Liver (tissue), 9 donors: ENCODE results near the gene OR9A4. TPM values are rescaled to one million over a fixed set of nuclear protein-coding genes. Genes with fewer than 3 reads are reported as not detected.
"Not testable (repeated sequence)": the region's sequence is repeated elsewhere in the genome, so short reads cannot be mapped to it uniquely, and the experiment has no call there.

Experiments
- DNase-seq: peaks from one replicate; pipeline ENCODE4 v3.0.0-alpha.2; 2017; ENCODE audit warnings: low spot score
- H3K27ac ChIP-seq, 2 donors: one replicate each; pipeline ENCODE4 v1.7.0; 2013; ENCODE audit warnings: inconsistent platforms in 2 of 2, low read length in 2 of 2, control low read depth in 1 of 2, low read depth in 1 of 2, mild to moderate bottlenecking in 1 of 2
- H3K27me3 ChIP-seq, 4 donors: one replicate each; pipeline versions ENCODE4 v1.6.1 to v1.7.0; 2013; ENCODE audit warnings: low read length in 3 of 4, inconsistent platforms in 1 of 4, mild to moderate bottlenecking in 1 of 4, moderate library complexity in 1 of 4; ENCODE audit not compliant: control insufficient read depth in 4 of 4, insufficient read depth in 4 of 4
- H3K36me3 ChIP-seq, 4 donors: one replicate each; pipeline versions ENCODE4 v1.6.1 to v1.7.0; 2013; ENCODE audit warnings: low read length in 3 of 4, mild to moderate bottlenecking in 3 of 4, low read depth in 1 of 4, moderate library complexity in 1 of 4; ENCODE audit not compliant: control insufficient read depth in 4 of 4, insufficient read depth in 3 of 4
- H3K4me1 ChIP-seq, 4 donors: one replicate each; pipeline versions ENCODE4 v1.6.1 to v1.7.0; 2013; ENCODE audit warnings: low read length in 3 of 4, mild to moderate bottlenecking in 3 of 4, moderate library complexity in 1 of 4; ENCODE audit not compliant: control insufficient read depth in 4 of 4, insufficient read depth in 4 of 4
- H3K4me3 ChIP-seq, 3 donors: one replicate each; pipeline versions ENCODE4 v1.6.1 to v1.7.0; 2013; ENCODE audit warnings: low read length in 3 of 3, control low read depth in 1 of 3, low read depth in 1 of 3, mild to moderate bottlenecking in 1 of 3
- H3K9ac ChIP-seq, 2 donors: one replicate each; pipeline ENCODE4 v1.7.0; 2013; ENCODE audit warnings: low read length in 2 of 2, mild to moderate bottlenecking in 2 of 2, moderate library complexity in 2 of 2, control low read depth in 1 of 2, low read depth in 1 of 2
- H3K9me3 ChIP-seq, 4 donors: one replicate each; pipeline versions ENCODE4 v1.6.1 to v1.7.0; 2013; ENCODE audit warnings: low read length in 3 of 4; ENCODE audit not compliant: control insufficient read depth in 4 of 4
- ATF3 ChIP-seq: IDR thresholded peaks from 2 replicates; pipeline ENCODE4 v1.6.1; 2016; ENCODE audit warnings: antibody characterized with exemption
- CTCF ChIP-seq: fragments of 150-350 bp; IDR thresholded peaks from 2 replicates; pipeline ENCODE4 v1.5.1; 2017; ENCODE audit warnings: improper control_type of control experiment, low read depth, low read length; ENCODE audit not compliant: missing input control
- FOXA2 ChIP-seq: IDR thresholded peaks from 2 replicates; pipeline ENCODE4 v1.6.1; 2016; ENCODE audit warnings: antibody characterized with exemption
- GABPA ChIP-seq, 2 donors: IDR thresholded peaks in 1 of 2; conservative IDR thresholded peaks in 1 of 2; 2 replicates each; pipeline ENCODE4 v1.6.1; 2016; ENCODE audit warnings: antibody characterized with exemption in 2 of 2, mild to moderate bottlenecking in 1 of 2, moderate library complexity in 1 of 2
- HNF4G ChIP-seq: IDR thresholded peaks from 2 replicates; pipeline ENCODE4 v1.6.1; 2016; ENCODE audit warnings: antibody characterized with exemption
- JUND ChIP-seq, 2 donors: IDR thresholded peaks; 2 replicates each; pipeline ENCODE4 v1.6.1; 2016; ENCODE audit warnings: antibody characterized with exemption in 2 of 2
- MAX ChIP-seq: IDR thresholded peaks from 2 replicates; pipeline ENCODE4 v1.6.1; 2016; ENCODE audit warnings: antibody characterized with exemption
- REST ChIP-seq: IDR thresholded peaks from 2 replicates; pipeline ENCODE4 v1.6.1; 2016; ENCODE audit warnings: antibody characterized with exemption, mild to moderate bottlenecking
- SP1 ChIP-seq: IDR thresholded peaks from 2 replicates; pipeline ENCODE4 v1.6.1; 2018; ENCODE audit warnings: antibody characterized with exemption, mild to moderate bottlenecking
- YY1 ChIP-seq: IDR thresholded peaks from 2 replicates; pipeline ENCODE4 v1.6.1; 2016; ENCODE audit warnings: antibody characterized with exemption, mild to moderate bottlenecking
- WGBS: extraction: QIAGEN DNeasy Blood & Tissue Kit; methylation state at CpG from one replicate; pipeline ENCODE4 v1.1.7; 2013; 5-methylcytosine and 5-hydroxymethylcytosine counted together
- polyA plus RNA-seq, 2 donors: library from polyadenylated mRNA; stranded (reverse) in 1 of 2; unstranded in 1 of 2; fragments of 200-250 nt in 1 of 2; fragments of >200 nt in 1 of 2; fragmentation: Nextera tagmentation in 1 of 2; extraction: Ambion mirVana in 1 of 2; gene quantifications; one replicate each; pipeline versions ENCODE4 v1.2.1 to v1.2.3, GENCODE V29; 2013 to 2015
- total RNA-seq, 2 donors: library from RNA; depleted of rRNA; stranded (reverse); fragments of >200 nt; gene quantifications; one replicate each; pipeline ENCODE4 v1.2.3, GENCODE V29; 2014
- donor health status: healthy.
- donor health status: healthy.
- donor health status: healthy.
- donor health status: healthy.
- donor health status: healthy.

The OR9A4 gene
- total and polyA plus RNA-seq, 4 donors = 0.09 to 0.25 TPM; not detected in 2

- 88% methylated on average over 1 of the region's 1 CpG for WGBS
- peaks cover 0 to 2% (median 0%) of the 10 kb centered on the region in 4 donors for H3K27me3 ChIP-seq
- no peak for TF ChIP-seq MAX
- no peak for TF ChIP-seq HNF4G
- H3K36me3 ChIP-seq = no peaks in the 10 kb centered on the region
- H3K9me3 ChIP-seq = peaks cover 0 to 2% (median 0%) of the 10 kb centered on the region in 4 donors
- no peak overlapping the region for H3K4me3 ChIP-seq
- H3K4me1 ChIP-seq = no peaks in the 10 kb centered on the region
- no peak overlapping the region for H3K9ac ChIP-seq
- no peak for DNase-seq
- no peak overlapping the region for H3K27ac ChIP-seq
Observed at GRCh38 chr7:141889321-141889720, 26.9 kb upstream of the OR9A4 start.

GRCh38 chr7:141891336-141891735 is 24.9 kb upstream of the OR9A4 start:
- H3K36me3 ChIP-seq = no peaks in the 10 kb centered on the region
- peaks cover 0 to 2% (median 0%) of the 10 kb centered on the region in 4 donors for H3K9me3 ChIP-seq
- no peak for DNase-seq
- no peak overlapping the region for H3K4me3 ChIP-seq
- H3K4me1 ChIP-seq = no peaks in the 10 kb centered on the region
- 73% methylated on average over 3 of the region's 3 CpGs for WGBS
- TF ChIP-seq JUND (IDR thresholded peaks at IDR 0.05) = no peak
- no peak for TF ChIP-seq YY1
- TF ChIP-seq FOXA2 = no peak
- no peak for TF ChIP-seq SP1
- no peak for TF ChIP-seq REST
- no peak overlapping the region for H3K27ac ChIP-seq
- H3K9ac ChIP-seq = no peak overlapping the region
- H3K27me3 ChIP-seq = peaks cover 0 to 2% (median 0%) of the 10 kb centered on the region in 4 donors

GRCh38 chr7:141899366-141899765 is 16.8 kb upstream of the OR9A4 start:
- WGBS = 92% methylated on average over 3 of the region's 3 CpGs
- H3K27me3 ChIP-seq, H3K9me3 ChIP-seq, H3K4me3 ChIP-seq, H3K36me3 ChIP-seq, DNase-seq, H3K4me1 ChIP-seq, H3K9ac ChIP-seq, H3K27ac ChIP-seq: not testable (repeated sequence)

- no peak for DNase-seq
- Histone ChIP-seq H3K27ac (no peak overlapping the region), H3K9me3 (no peaks in the 10 kb centered on the region), H3K27me3 (peaks cover 0 to 6% (median 0%) of the 10 kb centered on the region in 4 donors), H3K4me1 (no peaks in the 10 kb centered on the region), H3K9ac (no peak overlapping the region), H3K4me3 (no peak overlapping the region), H3K36me3 (no peaks in the 10 kb centered on the region)
- TF ChIP-seq GABPA (IDR thresholded peaks at IDR 0.05 in 1 of 2, conservative IDR thresholded peaks at IDR 0.05 in 1 of 2) (no peak), ATF3 (no peak), CTCF (no peak)
- 78% methylated on average over 4 of the region's 4 CpGs for WGBS
Observed at GRCh38 chr7:141906285-141906684, 9.9 kb upstream of the OR9A4 start.
